ENCODE data around the gene LONP2. TPM values are rescaled to one million over a fixed set of nuclear protein-coding genes. Genes with fewer than 3 reads are reported as not detected.
"Not testable (repeated sequence)": the region's sequence is repeated elsewhere in the genome, so short reads cannot be mapped to it uniquely, and the experiment has no call there.

LONP2 gene
- total RNA-seq, 1 experiment from 2014 or later = 83.3 TPM

- no peak for TF ChIP-seq CTCF (IDR thresholded peaks at IDR 0.05; ENCODE audit: unreplicated experiment)
- H3K4me1 Mint-ChIP-seq (ENCODE audit: low read depth, unreplicated experiment) = peaks cover 20% of the 10 kb centered on the region
- peaks cover 2% of the 10 kb centered on the region for H3K9me3 Mint-ChIP-seq (ENCODE audit: low read depth, unreplicated experiment)
- H3K36me3 Mint-ChIP-seq (ENCODE audit: insufficient read depth, unreplicated experiment) = no peaks in the 10 kb centered on the region
- intact Hi-C loops (cut with micrococcal nuclease; ENCODE audit: unreplicated experiment) = loop anchor here (5.0 kb wide), 1 partner anchor 87 kb away; no protein-coding TSS in a partner anchor
- no peaks in the 10 kb centered on the region for H3K27me3 Mint-ChIP-seq (ENCODE audit: unreplicated experiment)
- CTCF ChIA-PET = no interaction called here
- H3K4me3 Mint-ChIP-seq (ENCODE audit: low read depth, unreplicated experiment) = no peak overlapping the region
- BruUV-seq (replicated peaks) = no TSS peak
- no peak for DNase-seq
- no peak overlapping the region for H3K27ac Mint-ChIP-seq (ENCODE audit: unreplicated experiment)
These were observed 8.5 kb upstream of the LONP2 start for GRCh38 chr16:48235556-48236136.

GRCh38 chr16:48236286-48236685 lies 7.8 kb upstream of the LONP2 start:
- TF ChIP-seq CTCF (IDR thresholded peaks at IDR 0.05; ENCODE audit: unreplicated experiment) = no peak
- Mint-ChIP-seq H3K9me3 (ENCODE audit: low read depth, unreplicated experiment) (peaks cover 2% of the 10 kb centered on the region), H3K27ac (ENCODE audit: unreplicated experiment) (no peak overlapping the region), H3K27me3 (ENCODE audit: unreplicated experiment) (no peaks in the 10 kb centered on the region), H3K36me3 (ENCODE audit: insufficient read depth, unreplicated experiment) (no peaks in the 10 kb centered on the region), H3K4me1 (ENCODE audit: low read depth, unreplicated experiment) (peaks cover 17% of the 10 kb centered on the region), H3K4me3 (ENCODE audit: low read depth, unreplicated experiment) (no peak overlapping the region)
- DNase-seq = no peak
- CTCF ChIA-PET = no interaction called here
- BruUV-seq (replicated peaks) = no TSS peak
- intact Hi-C loops (cut with micrococcal nuclease; ENCODE audit: unreplicated experiment) = loop anchor here (5.0 kb wide), 1 partner anchor 86 kb away; no protein-coding TSS in a partner anchor

- H3K27me3 Mint-ChIP-seq (ENCODE audit: unreplicated experiment); BruUV-seq (replicated peaks); H3K4me3 Mint-ChIP-seq (ENCODE audit: low read depth, unreplicated experiment); H3K9me3 Mint-ChIP-seq (ENCODE audit: low read depth, unreplicated experiment); H3K27ac Mint-ChIP-seq (ENCODE audit: unreplicated experiment); DNase-seq; intact Hi-C loops (cut with micrococcal nuclease; ENCODE audit: unreplicated experiment): not testable (repeated sequence)
- CTCF ChIA-PET = interaction anchor here (0.7 kb wide), 1 partner anchor 18 kb away, joined by 4 read pairs; no protein-coding TSS in a partner anchor
- H3K36me3 Mint-ChIP-seq (ENCODE audit: insufficient read depth, unreplicated experiment) = peaks cover 20% of the 10 kb centered on the region
- peaks cover 11% of the 10 kb centered on the region for H3K4me1 Mint-ChIP-seq (ENCODE audit: low read depth, unreplicated experiment)
These were observed 4.0 kb upstream of the LONP2 start for GRCh38 chr16:48240147-48240546.

GRCh38 chr16:48244863-48245195 lies 729 bp downstream of the LONP2 start:
- Mint-ChIP-seq H3K27ac (ENCODE audit: unreplicated experiment) (peak overlapping the region; percentile 90), H3K4me3 (ENCODE audit: low read depth, unreplicated experiment) (peak overlapping the region; percentile 88), H3K27me3 (ENCODE audit: unreplicated experiment) (no peaks in the 10 kb centered on the region), H3K4me1 (ENCODE audit: low read depth, unreplicated experiment) (peaks cover 9% of the 10 kb centered on the region), H3K9me3 (ENCODE audit: low read depth, unreplicated experiment) (peaks cover 2% of the 10 kb centered on the region), H3K36me3 (ENCODE audit: insufficient read depth, unreplicated experiment) (peaks cover 22% of the 10 kb centered on the region)
- intact Hi-C loops (cut with micrococcal nuclease; ENCODE audit: unreplicated experiment) = no loop called here
- TF ChIP-seq CTCF (IDR thresholded peaks at IDR 0.05; ENCODE audit: unreplicated experiment) = no peak
- no peak for DNase-seq
- CTCF ChIA-PET = no interaction called here
- no TSS peak for BruUV-seq (replicated peaks)

- Mint-ChIP-seq H3K9me3 (ENCODE audit: low read depth, unreplicated experiment) (no peaks in the 10 kb centered on the region), H3K27ac (ENCODE audit: unreplicated experiment) (no peak overlapping the region), H3K4me3 (ENCODE audit: low read depth, unreplicated experiment) (peak overlapping the region; percentile 88), H3K36me3 (ENCODE audit: insufficient read depth, unreplicated experiment) (peaks cover 22% of the 10 kb centered on the region), H3K27me3 (ENCODE audit: unreplicated experiment) (no peaks in the 10 kb centered on the region), H3K4me1 (ENCODE audit: low read depth, unreplicated experiment) (peaks cover 18% of the 10 kb centered on the region)
- intact Hi-C loops (cut with micrococcal nuclease; ENCODE audit: unreplicated experiment) = no loop called here
- CTCF ChIA-PET = no interaction called here
- DNase-seq = no peak
- BruUV-seq (replicated peaks) = no TSS peak
- TF ChIP-seq CTCF (IDR thresholded peaks at IDR 0.05; ENCODE audit: unreplicated experiment) = no peak
These were observed 2.0 kb downstream of the LONP2 start for GRCh38 chr16:48246066-48246465.
